H1 (cell line): ENCODE data around the gene CHODL. TPM values are rescaled to one million over a fixed set of nuclear protein-coding genes. Genes with fewer than 3 reads are reported as not detected.

Source experiments
- CTCF ChIA-PET: fragments of 300-600 bp; sonication (Branson Sonifier 250); formaldehyde crosslinking; loops from one replicate; lab custom pipeline; 2021; ENCODE audit not compliant: partially characterized antibody; lab: Charles Lee
- POLR2A ChIA-PET: fragments of 300-600 bp; sonication (Branson Sonifier 250); formaldehyde crosslinking; loops from one replicate; lab custom pipeline; 2021; ENCODE audit warnings: inconsistent platforms; ENCODE audit not compliant: partially characterized antibody; lab: Charles Lee
- DNase-seq, 2 experiments: peaks; one replicate each; pipeline versions ENCODE4 v3.0.0 to v3.0.0-alpha.2; 2010 to 2022; ENCODE audit warnings: low spot score in 2 of 2, low read depth in 1 of 2, mixed read lengths in 1 of 2
- FAIRE-seq: peaks from 2 replicates; lab custom pipeline; 2011; peaks lifted over from hg19 to GRCh38; lab: Jason Lieb, UNC
- H2AFZ ChIP-seq: 2 replicates; pipeline ENCODE4 v1.8.1; 2012; ENCODE audit warnings: low read length, inconsistent platforms
- H2AK5ac ChIP-seq: 2 replicates; pipeline ENCODE4 v1.6.1; 2013; ENCODE audit warnings: low read depth, low read length
- H2BK120ac ChIP-seq: replicated peaks from 2 replicates; pipeline ENCODE3; 2013; ENCODE audit warnings: low read depth, low read length, inconsistent platforms
- H2BK12ac ChIP-seq: 2 replicates; pipeline ENCODE4 v1.6.1; 2013; ENCODE audit warnings: low read depth, low read length
- H2BK15ac ChIP-seq: 2 replicates; pipeline ENCODE4 v1.6.1; 2013; ENCODE audit warnings: low read length
- H2BK20ac ChIP-seq: 2 replicates; pipeline ENCODE4 v1.6.1; 2013; ENCODE audit warnings: low read length
- H2BK5ac ChIP-seq: 2 replicates; pipeline ENCODE4 v1.6.1; 2013; ENCODE audit warnings: low read depth, low read length
- H3K14ac ChIP-seq: 2 replicates; pipeline ENCODE4 v1.6.1; 2013; ENCODE audit warnings: inconsistent platforms; ENCODE audit not compliant: insufficient read length
- H3K18ac ChIP-seq: 2 replicates; pipeline ENCODE4 v1.6.1; 2013; ENCODE audit warnings: low read length; ENCODE audit errors: extremely low read depth
- H3K23ac ChIP-seq: 2 replicates; pipeline ENCODE4 v1.6.1; 2013; ENCODE audit warnings: inconsistent platforms; ENCODE audit not compliant: insufficient read length
- H3K23me2 ChIP-seq: 2 replicates; pipeline ENCODE4 v1.6.1; 2013; ENCODE audit warnings: low read depth, low read length
- H3K27ac ChIP-seq: 2 replicates; pipeline ENCODE4 v1.6.1; 2011; ENCODE audit warnings: low read depth, low read length, inconsistent platforms
- H3K27me3 ChIP-seq, 4 experiments: replicated peaks in 1 of 4; 1 replicate in 1 of 4; 2 replicates in 3 of 4; pipeline versions ENCODE4 v1.6.1 to v1.8.1; 2011 to 2013; ENCODE audit warnings: low read length in 3 of 4, mild to moderate bottlenecking in 3 of 4, inconsistent platforms in 2 of 4, mixed read lengths in 2 of 4, moderate library complexity in 1 of 4; ENCODE audit not compliant: control insufficient read depth in 3 of 4, insufficient read depth in 3 of 4; ENCODE audit errors: extremely low read depth in 1 of 4
- H3K36me3 ChIP-seq, 4 experiments: 2 replicates each; pipeline versions ENCODE4 v1.6.1 to v1.8.1; 2011 to 2013; ENCODE audit warnings: mild to moderate bottlenecking in 4 of 4, low read length in 3 of 4, moderate library complexity in 2 of 4, control low read depth in 1 of 4, inconsistent platforms in 1 of 4; ENCODE audit not compliant: insufficient read depth in 4 of 4, control insufficient read depth in 2 of 4
- H3K4ac ChIP-seq: replicated peaks from 2 replicates; pipeline ENCODE3; 2013; ENCODE audit warnings: low read length, low read depth, mixed read lengths, inconsistent platforms; ENCODE audit not compliant: insufficient read length
- H3K4me1 ChIP-seq, 4 experiments: replicated peaks in 1 of 4; 1 replicate in 1 of 4; 2 replicates in 3 of 4; pipeline versions ENCODE4 v1.6.1 to v1.8.1; 2011 to 2013; ENCODE audit warnings: low read length in 3 of 4, inconsistent platforms in 2 of 4, mixed read lengths in 1 of 4; ENCODE audit not compliant: insufficient read depth in 4 of 4, control insufficient read depth in 3 of 4
- H3K4me2 ChIP-seq, 2 experiments: 2 replicates each; pipeline versions ENCODE4 v1.6.1 to v1.8.1; 2011 to 2013; ENCODE audit warnings: low read depth in 2 of 2, low read length in 2 of 2, control low read depth in 1 of 2, inconsistent platforms in 1 of 2, mild to moderate bottlenecking in 1 of 2; ENCODE audit not compliant: insufficient read depth in 1 of 2
- H3K4me3 ChIP-seq, 4 experiments: fragments of 200-600, 300-600 bp in 1 of 4; sonication (generic), shearing (Covaris generic), sonication (Bioruptor Twin) in 1 of 4; 2 replicates each; pipeline versions ENCODE4 v1.5.1 to v1.8.1; 2011 to 2016; ENCODE audit warnings: low read length in 4 of 4, low read depth in 3 of 4, control low read depth in 2 of 4, inconsistent platforms in 2 of 4, mild to moderate bottlenecking in 2 of 4, mixed read lengths in 1 of 4, moderate library complexity in 1 of 4; ENCODE audit not compliant: insufficient read depth in 2 of 4; ENCODE audit errors: extremely low read depth in 1 of 4
- H3K56ac ChIP-seq: replicated peaks from 2 replicates; pipeline ENCODE3; 2013; ENCODE audit warnings: low read depth, mild to moderate bottlenecking, mixed read lengths, low read length, inconsistent platforms; ENCODE audit not compliant: insufficient read length
- H3K79me1 ChIP-seq: 2 replicates; pipeline ENCODE4 v1.6.1; 2013; ENCODE audit warnings: low read depth, low read length, control low read depth
- H3K79me2 ChIP-seq, 2 experiments: 2 replicates each; pipeline versions ENCODE4 v1.6.1 to v1.8.1; 2012 to 2013; ENCODE audit warnings: low read length in 2 of 2, mild to moderate bottlenecking in 2 of 2, inconsistent platforms in 1 of 2; ENCODE audit not compliant: insufficient read depth in 2 of 2, control insufficient read depth in 1 of 2
- H3K9ac ChIP-seq, 4 experiments: replicated peaks in 1 of 4; 1 replicate in 1 of 4; 2 replicates in 3 of 4; pipeline versions ENCODE4 v1.6.1 to v1.8.1; 2011 to 2013; ENCODE audit warnings: low read depth in 3 of 4, low read length in 3 of 4, control low read depth in 2 of 4, mild to moderate bottlenecking in 2 of 4, moderate library complexity in 2 of 4, inconsistent platforms in 1 of 4; ENCODE audit errors: extremely low read depth in 1 of 4
- H3K9me3 ChIP-seq, 2 experiments: 2 replicates each; pipeline versions ENCODE4 v1.6.1 to v1.8.1; 2012 to 2013; ENCODE audit warnings: mild to moderate bottlenecking in 2 of 2, moderate library complexity in 2 of 2, control low read depth in 1 of 2, inconsistent platforms in 1 of 2, low read depth in 1 of 2, low read length in 1 of 2, mixed read lengths in 1 of 2; ENCODE audit not compliant: insufficient read depth in 2 of 2
- H4K20me1 ChIP-seq, 2 experiments: replicated peaks in 1 of 2; 2 replicates each; pipeline versions ENCODE3 to v1.8.1; 2011 to 2013; ENCODE audit warnings: inconsistent platforms in 2 of 2, low read length in 2 of 2, mild to moderate bottlenecking in 1 of 2; ENCODE audit not compliant: insufficient read depth in 2 of 2, control insufficient read depth in 1 of 2
- H4K5ac ChIP-seq: 2 replicates; pipeline ENCODE4 v1.6.1; 2013; ENCODE audit warnings: low read length, low read depth, mixed read lengths, inconsistent platforms; ENCODE audit not compliant: insufficient read length
- H4K8ac ChIP-seq: 2 replicates; pipeline ENCODE4 v1.8.0; 2013; ENCODE audit warnings: mild to moderate bottlenecking, moderate library complexity, low read length, inconsistent platforms; ENCODE audit not compliant: insufficient read depth; ENCODE audit errors: extremely low read depth
- H4K91ac ChIP-seq: replicated peaks from 2 replicates; pipeline ENCODE3; 2013; ENCODE audit warnings: low read length, mixed read lengths, inconsistent platforms; ENCODE audit not compliant: insufficient read length
- EZH2 ChIP-seq: fragments of 200-600 bp; sonication (generic); IDR thresholded peaks from 2 replicates; pipeline ENCODE4 v1.7.1; 2012; ENCODE audit warnings: low read depth, mild to moderate bottlenecking, moderate library complexity, low read length, inconsistent platforms; ENCODE audit not compliant: severe bottlenecking
- PHF8 ChIP-seq: fragments of 200-600 bp; sonication (generic); conservative IDR thresholded peaks from 2 replicates; pipeline ENCODE4 v1.7.1; 2012; ENCODE audit warnings: low read depth, mild to moderate bottlenecking, inconsistent platforms, low read length, moderate library complexity
- POLR2A ChIP-seq, 2 experiments: IDR thresholded peaks; 1 replicate in 1 of 2; 2 replicates in 1 of 2; pipeline ENCODE4 v1.6.1; 2011; ENCODE audit warnings: low read depth in 2 of 2, low read length in 2 of 2, mild to moderate bottlenecking in 2 of 2; ENCODE audit errors: control extremely low read depth in 1 of 2
- WGBS, 2 experiments: shearing (Covaris generic) in 1 of 2; methylation state at CpG; one replicate each; pipeline versions ENCODE4 v1.1.6 to v1.1.7; 2013 to 2015; ENCODE audit warnings: low lambda C conversion rate in 2 of 2, mixed read lengths in 2 of 2, inconsistent platforms in 1 of 2, low coverage in 1 of 2, missing lambda C conversion rate in 1 of 2; ENCODE audit not compliant: insufficient replicate concordance in 2 of 2, insufficient coverage in 1 of 2, insufficient read length in 1 of 2; ENCODE audit errors: extremely low coverage in 1 of 2, missing lambda C conversion rate in 1 of 2; 5-methylcytosine and 5-hydroxymethylcytosine counted together
- polyA plus RNA-seq, 7 experiments: library from polyadenylated mRNA; depleted of rRNA in 3 of 7; stranded (reverse) in 5 of 7; unstranded in 2 of 7; fragments of >200 nt in 5 of 7; fragments of 200-250 nt in 2 of 7; gene quantifications; 1 replicate in 5 of 7; 2 replicates in 1 of 7; 4 replicates in 1 of 7; pipeline versions ENCODE4 v1.2.1 to v1.2.3, GENCODE V29; 2011 to 2013; ENCODE audit warnings: missing spikeins in 2 of 7, mixed read lengths in 2 of 7
- total RNA-seq: library from RNA; stranded (reverse); fragmentation: NEBNext Ultra II Directional; extraction: Animal tissue kit (Norgen Biotek cat#: 25700); gene quantifications from 2 replicates; pipeline ENCODE4 v1.2.1, GENCODE V29; 2021
- TF ChIP-seq, protein P1 (sequence below): IDR thresholded peaks from 2 replicates; pipeline ENCODE4 v1.6.1; 2011; ENCODE audit warnings: low read length, improper control_type of control experiment

The CHODL gene
- total and polyA plus RNA-seq, 2 of the 8 experiments (the other 6 are each of a cell fraction or from before 2014, with no cell fraction given) = 0.39 to 0.82 TPM

DNA sequence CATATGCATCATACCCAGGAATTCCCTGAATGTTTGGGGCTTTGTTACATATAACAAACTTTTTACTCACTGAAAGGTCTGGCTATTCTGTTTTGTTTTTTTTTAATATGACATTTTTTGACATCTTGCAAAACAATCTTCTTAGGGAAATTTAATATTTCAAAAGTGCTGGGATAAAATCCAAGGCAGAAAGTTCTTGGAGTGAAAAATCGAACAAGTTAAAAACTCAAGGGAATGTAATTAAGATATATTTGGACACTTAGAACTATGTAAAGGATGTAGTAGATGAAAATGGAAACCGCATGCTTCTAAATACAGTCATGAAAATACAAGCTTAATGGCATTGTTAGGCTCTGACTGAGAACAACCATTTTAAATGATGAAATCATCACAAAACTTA lies 8.6 kb downstream of the CHODL start:
- FAIRE-seq = no peak
- POLR2A ChIA-PET = no interaction called here
- TF ChIP-seq POLR2A (IDR thresholded peaks at IDR 0.05; ENCODE audit: control extremely low read depth in 1 of 2, low read depth in 2 of 2, low read length in 2 of 2) (no peak), EZH2 (no peak), PHF8 (no peak)
- TF ChIP-seq, protein P1, sequence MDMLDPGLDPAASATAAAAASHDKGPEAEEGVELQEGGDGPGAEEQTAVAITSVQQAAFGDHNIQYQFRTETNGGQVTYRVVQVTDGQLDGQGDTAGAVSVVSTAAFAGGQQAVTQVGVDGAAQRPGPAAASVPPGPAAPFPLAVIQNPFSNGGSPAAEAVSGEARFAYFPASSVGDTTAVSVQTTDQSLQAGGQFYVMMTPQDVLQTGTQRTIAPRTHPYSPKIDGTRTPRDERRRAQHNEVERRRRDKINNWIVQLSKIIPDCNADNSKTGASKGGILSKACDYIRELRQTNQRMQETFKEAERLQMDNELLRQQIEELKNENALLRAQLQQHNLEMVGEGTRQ = no peak

More for the DNA sequence above, 8.6 kb downstream of the CHODL start:
- no peaks in the 10 kb centered on the region for H3K27me3 ChIP-seq
- WGBS, 2 experiments = 91% methylated on average over 2 of the region's 2 CpGs; no CpG with 5 or more reads in 1 of the 2 experiments
- no peak overlapping the region for H3K4me3 ChIP-seq
- no peak overlapping the region for H3K56ac ChIP-seq
- H4K20me1 ChIP-seq = no peaks in the 10 kb centered on the region
- H2BK15ac ChIP-seq = no peak overlapping the region
- no peak overlapping the region for H3K4me2 ChIP-seq
- H4K5ac ChIP-seq = no peak overlapping the region
- no peak overlapping the region for H2AFZ ChIP-seq
- no peak overlapping the region for H4K8ac ChIP-seq
- no peaks in the 10 kb centered on the region for H3K79me1 ChIP-seq
- H2BK12ac ChIP-seq = no peak overlapping the region
- H4K91ac ChIP-seq = no peak overlapping the region
- H2BK20ac ChIP-seq = no peak overlapping the region
- no peaks in the 10 kb centered on the region for H3K36me3 ChIP-seq
- H3K79me2 ChIP-seq = no peaks in the 10 kb centered on the region
- H3K4ac ChIP-seq = no peak overlapping the region
- H3K23ac ChIP-seq = no peak overlapping the region
- CTCF ChIA-PET = interaction anchor here (2.1 kb wide), 1 partner anchor 212 kb away, joined by 7 read pairs; no protein-coding TSS in a partner anchor
- DNase-seq = no peak
- H2AK5ac ChIP-seq = no peak overlapping the region
- H2BK5ac ChIP-seq = no peak overlapping the region
- no peak overlapping the region for H2BK120ac ChIP-seq
- no peak overlapping the region for H3K27ac ChIP-seq
- H3K18ac ChIP-seq = no peak overlapping the region
- H3K9me3 ChIP-seq = no peaks in the 10 kb centered on the region
- H3K9ac ChIP-seq = no peak overlapping the region
- H3K23me2 ChIP-seq = no peaks in the 10 kb centered on the region
- no peak overlapping the region for H3K14ac ChIP-seq
- H3K4me1 ChIP-seq = no peaks in the 10 kb centered on the region
